Astrocyte of the spinal cord (primary cell): ENCODE measurements around the gene EXOC6.

Source experiments
- DNase-seq: peaks from one replicate; pipeline ENCODE4 v3.0.0; 2011; ENCODE audit warnings: low read depth, low spot score
- H3K4me3 ChIP-seq: 2 replicates; pipeline ENCODE4 v1.5.1; 2011; ENCODE audit warnings: low read depth, mild to moderate bottlenecking, low read length, moderate library complexity
- CTCF ChIP-seq: IDR thresholded peaks from 2 replicates; pipeline ENCODE4 v1.5.1; 2012; ENCODE audit warnings: low read depth, mild to moderate bottlenecking, low read length, inconsistent platforms
- in situ Hi-C: cut with HindIII; loops from 2 replicates; pipeline ENCODE4 v1.10.0; 2017; ENCODE audit warnings: low sequenced_read_pairs

Gene EXOC6

GRCh38 chr10:93074597-93075368 is 226.5 kb downstream of the EXOC6 start:
- no peak for DNase-seq
- H3K4me3 ChIP-seq = no peak overlapping the region
- no peak for TF ChIP-seq CTCF
- in situ Hi-C loops = loop anchor here (25.0 kb wide), 1 partner anchor 213 kb away; no protein-coding TSS in a partner anchor

- in situ Hi-C loops = loop anchor here (25.0 kb wide), 1 partner anchor 212 kb away; no protein-coding TSS in a partner anchor
- DNase-seq = no peak
- H3K4me3 ChIP-seq = no peak overlapping the region
- TF ChIP-seq CTCF = no peak
Measured at GRCh38 chr10:93075369-93076221, 227.3 kb downstream of the EXOC6 start.

GRCh38 chr10:93076871-93077270 is 228.6 kb downstream of the EXOC6 start:
- DNase-seq = no peak
- in situ Hi-C loops = loop anchor here (25.0 kb wide), 1 partner anchor 210 kb away; no protein-coding TSS in a partner anchor
- no peak for TF ChIP-seq CTCF
- H3K4me3 ChIP-seq = no peak overlapping the region

- no peak for TF ChIP-seq CTCF
- no peak for DNase-seq
- no peak overlapping the region for H3K4me3 ChIP-seq
- in situ Hi-C loops = loop anchor here (25.0 kb wide), 1 partner anchor 209 kb away; no protein-coding TSS in a partner anchor
Measured at GRCh38 chr10:93077860-93078337, 229.6 kb downstream of the EXOC6 start.

GRCh38 chr10:93079663-93080349 is 231.5 kb downstream of the EXOC6 start:
- H3K4me3 ChIP-seq = no peak overlapping the region
- TF ChIP-seq CTCF = no peak
- in situ Hi-C loops = loop anchor here (25.0 kb wide), 1 partner anchor 207 kb away; no protein-coding TSS in a partner anchor
- DNase-seq = no peak
